GM19351 (cell line): ENCODE data around the gene ZNF705A.
"Not testable (repeated sequence)": the region's sequence is repeated elsewhere in the genome, so short reads cannot be mapped to it uniquely, and the experiment has no call there.

Experiments
- ATAC-seq: cut with Tn5 transposase; IDR thresholded peaks from one replicate; pipeline ENCODE4 v1.9.1; 2021; ENCODE audit warnings: mild to moderate bottlenecking, moderate library complexity; ENCODE audit not compliant: unreplicated experiment

Gene ZNF705A

GRCh38 chr12:8183346-8183745, 26.5 kb downstream of the ZNF705A start:
- ATAC-seq, result not testable (repeated sequence)

GRCh38 chr12:8184206-8184605, 27.4 kb downstream of the ZNF705A start:
- not testable (repeated sequence) for ATAC-seq

GRCh38 chr12:8188088-8188487, 31.3 kb downstream of the ZNF705A start:
- not testable (repeated sequence) for ATAC-seq

- ATAC-seq, result not testable (repeated sequence)
Observed at GRCh38 chr12:8197685-8198308, 41.0 kb downstream of the ZNF705A start.

GRCh38 chr12:8218711-8219382, 62.0 kb downstream of the ZNF705A start:
- ATAC-seq, result not testable (repeated sequence)

- ATAC-seq, result not testable (repeated sequence)
Observed at GRCh38 chr12:8221375-8221774, 64.6 kb downstream of the ZNF705A start.

- not testable (repeated sequence) for ATAC-seq
Observed at GRCh38 chr12:8221844-8222243, 65.0 kb downstream of the ZNF705A start.

GRCh38 chr12:8222303-8222702, 65.5 kb downstream of the ZNF705A start:
- ATAC-seq, result not testable (repeated sequence)

GRCh38 chr12:8223646-8224045, 66.8 kb downstream of the ZNF705A start:
- not testable (repeated sequence) for ATAC-seq

- not testable (repeated sequence) for ATAC-seq
Observed at GRCh38 chr12:8224782-8225181, 68.0 kb downstream of the ZNF705A start.

- no peak for ATAC-seq
Observed at GRCh38 chr12:8226355-8226754, 69.5 kb downstream of the ZNF705A start.

- ATAC-seq, result not testable (repeated sequence)
Observed at GRCh38 chr12:8226992-8227731, 70.3 kb downstream of the ZNF705A start, which contains the start of gene FAM90A1. FAM90A1 (minus strand) TSS chr12:8227618; CDS start chr12:8224832, 2,786 bp downstream.

- ATAC-seq, result not testable (repeated sequence)
Observed at GRCh38 chr12:8227732-8228077, 70.9 kb downstream of the ZNF705A start.

- ATAC-seq, result not testable (repeated sequence)
Observed at GRCh38 chr12:8228607-8229006, 71.8 kb downstream of the ZNF705A start.

- not testable (repeated sequence) for ATAC-seq
Observed at GRCh38 chr12:8229486-8229885, 72.7 kb downstream of the ZNF705A start.
